Glutamatergic neuron (in vitro differentiated cells): ENCODE results near the gene ZMYND11. TPM values are rescaled to one million over a fixed set of nuclear protein-coding genes. Genes with fewer than 3 reads are reported as not detected.

Experiments used
- DNase-seq: peaks from one replicate; pipeline ENCODE4 v3.0.0; 2022
- H3K27ac Mint-ChIP-seq: one replicate; pipeline ENCODE4 v1.8.0; 2020; ENCODE audit warnings: mild to moderate bottlenecking, mixed read lengths, inconsistent platforms; ENCODE audit not compliant: unreplicated experiment
- H3K27me3 Mint-ChIP-seq: one replicate; pipeline ENCODE4 v1.8.0; 2020; ENCODE audit warnings: mild to moderate bottlenecking, moderate library complexity, mixed read lengths, inconsistent platforms; ENCODE audit not compliant: unreplicated experiment
- H3K36me3 Mint-ChIP-seq: one replicate; pipeline ENCODE4 v1.8.0; 2020; ENCODE audit warnings: mild to moderate bottlenecking, mixed read lengths, inconsistent platforms; ENCODE audit not compliant: unreplicated experiment
- H3K4me1 Mint-ChIP-seq: one replicate; pipeline ENCODE4 v1.8.0; 2020; ENCODE audit warnings: mild to moderate bottlenecking, low read depth, mixed read lengths, inconsistent platforms; ENCODE audit not compliant: unreplicated experiment
- H3K4me3 Mint-ChIP-seq: one replicate; pipeline ENCODE4 v1.8.0; 2020; ENCODE audit warnings: mild to moderate bottlenecking, mixed read lengths, inconsistent platforms; ENCODE audit not compliant: unreplicated experiment
- H3K9me3 Mint-ChIP-seq: one replicate; pipeline ENCODE4 v1.8.0; 2020; ENCODE audit warnings: mild to moderate bottlenecking, moderate library complexity, mixed read lengths, inconsistent platforms; ENCODE audit not compliant: unreplicated experiment
- total RNA-seq: library from RNA; stranded (reverse); fragmentation: NEBNext Ultra II Directional; extraction: Animal tissue kit (Norgen Biotek cat#: 25700); gene quantifications from one replicate; pipeline ENCODE4 v1.2.1, GENCODE V29; 2021; ENCODE audit not compliant: unreplicated experiment
- TF ChIP-seq, protein P1 (sequence below): fragments of 200-600 bp; sonication (generic); IDR thresholded peaks from one replicate; pipeline ENCODE4 v1.5.0; 2021; ENCODE audit not compliant: partially characterized antibody, unreplicated experiment

Gene ZMYND11
- total RNA-seq, 1 donor from 2014 or later, result 26.6 TPM

DNA sequence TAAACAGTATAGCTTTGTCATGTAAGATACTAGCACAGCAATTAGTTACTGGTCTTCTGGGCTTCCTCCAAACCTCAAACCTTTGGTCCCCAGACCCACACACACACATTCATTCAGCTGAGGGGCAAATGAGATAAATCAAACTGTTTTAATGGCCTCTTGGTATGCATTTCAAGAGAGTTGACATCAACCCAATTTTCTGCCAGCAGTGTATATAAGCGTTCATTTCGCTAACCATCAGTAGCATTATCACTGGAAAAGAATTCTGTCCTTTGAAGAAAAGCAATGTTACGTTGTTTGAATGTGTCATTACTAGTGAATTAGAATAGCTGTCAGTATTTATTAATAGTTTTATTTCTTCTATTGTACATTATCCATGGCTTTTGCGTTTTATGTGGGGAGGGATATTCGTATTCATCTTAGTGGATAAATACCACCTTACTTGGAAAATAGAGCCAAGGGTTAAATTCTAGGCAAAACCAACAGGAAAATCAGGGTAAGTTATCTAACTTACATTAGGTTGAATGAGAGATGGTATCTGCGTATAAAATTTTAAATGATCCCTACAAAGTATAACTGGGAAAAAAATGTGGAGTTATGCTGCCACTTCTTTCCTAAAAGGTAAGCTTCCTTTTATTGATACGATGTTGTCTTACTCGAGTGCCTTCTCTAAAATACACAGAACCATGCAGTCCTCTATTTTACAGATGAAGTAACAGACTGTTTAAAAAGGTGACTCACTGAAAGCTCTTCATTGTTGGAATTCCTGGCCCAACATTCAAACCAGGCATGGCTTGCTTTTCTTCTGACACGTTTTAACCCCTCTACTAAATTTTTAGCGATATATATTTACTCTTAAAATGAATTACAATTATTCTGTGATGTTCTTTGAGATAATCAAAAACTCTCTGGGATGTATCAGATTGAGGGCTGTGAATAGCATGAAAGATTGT lies 2.0 kb upstream of the ZMYND11 start:
- Mint-ChIP-seq H3K27ac (no peak overlapping the region), H3K4me1 (peaks cover 2% of the 10 kb centered on the region), H3K36me3 (no peaks in the 10 kb centered on the region), H3K4me3 (peak overlapping the region; percentile 88), H3K9me3 (peaks cover 10% of the 10 kb centered on the region), H3K27me3 (peaks cover 8% of the 10 kb centered on the region)
- DNase-seq, result no peak
- TF ChIP-seq, protein P1, sequence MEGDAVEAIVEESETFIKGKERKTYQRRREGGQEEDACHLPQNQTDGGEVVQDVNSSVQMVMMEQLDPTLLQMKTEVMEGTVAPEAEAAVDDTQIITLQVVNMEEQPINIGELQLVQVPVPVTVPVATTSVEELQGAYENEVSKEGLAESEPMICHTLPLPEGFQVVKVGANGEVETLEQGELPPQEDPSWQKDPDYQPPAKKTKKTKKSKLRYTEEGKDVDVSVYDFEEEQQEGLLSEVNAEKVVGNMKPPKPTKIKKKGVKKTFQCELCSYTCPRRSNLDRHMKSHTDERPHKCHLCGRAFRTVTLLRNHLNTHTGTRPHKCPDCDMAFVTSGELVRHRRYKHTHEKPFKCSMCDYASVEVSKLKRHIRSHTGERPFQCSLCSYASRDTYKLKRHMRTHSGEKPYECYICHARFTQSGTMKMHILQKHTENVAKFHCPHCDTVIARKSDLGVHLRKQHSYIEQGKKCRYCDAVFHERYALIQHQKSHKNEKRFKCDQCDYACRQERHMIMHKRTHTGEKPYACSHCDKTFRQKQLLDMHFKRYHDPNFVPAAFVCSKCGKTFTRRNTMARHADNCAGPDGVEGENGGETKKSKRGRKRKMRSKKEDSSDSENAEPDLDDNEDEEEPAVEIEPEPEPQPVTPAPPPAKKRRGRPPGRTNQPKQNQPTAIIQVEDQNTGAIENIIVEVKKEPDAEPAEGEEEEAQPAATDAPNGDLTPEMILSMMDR, result no peak

GRCh38 chr10:134247-135131 lies 766 bp upstream of the ZMYND11 start:
- H3K27me3 Mint-ChIP-seq, result peaks cover 8% of the 10 kb centered on the region
- no peaks in the 10 kb centered on the region for H3K36me3 Mint-ChIP-seq
- peak overlapping the region; percentile 88 for H3K4me3 Mint-ChIP-seq
- H3K4me1 Mint-ChIP-seq, result peaks cover 2% of the 10 kb centered on the region
- TF ChIP-seq, protein P1, result no peak
- H3K27ac Mint-ChIP-seq, result peak overlapping the region; percentile 88
- H3K9me3 Mint-ChIP-seq, result peaks cover 10% of the 10 kb centered on the region
- peak; percentile 58 for DNase-seq

DNA sequence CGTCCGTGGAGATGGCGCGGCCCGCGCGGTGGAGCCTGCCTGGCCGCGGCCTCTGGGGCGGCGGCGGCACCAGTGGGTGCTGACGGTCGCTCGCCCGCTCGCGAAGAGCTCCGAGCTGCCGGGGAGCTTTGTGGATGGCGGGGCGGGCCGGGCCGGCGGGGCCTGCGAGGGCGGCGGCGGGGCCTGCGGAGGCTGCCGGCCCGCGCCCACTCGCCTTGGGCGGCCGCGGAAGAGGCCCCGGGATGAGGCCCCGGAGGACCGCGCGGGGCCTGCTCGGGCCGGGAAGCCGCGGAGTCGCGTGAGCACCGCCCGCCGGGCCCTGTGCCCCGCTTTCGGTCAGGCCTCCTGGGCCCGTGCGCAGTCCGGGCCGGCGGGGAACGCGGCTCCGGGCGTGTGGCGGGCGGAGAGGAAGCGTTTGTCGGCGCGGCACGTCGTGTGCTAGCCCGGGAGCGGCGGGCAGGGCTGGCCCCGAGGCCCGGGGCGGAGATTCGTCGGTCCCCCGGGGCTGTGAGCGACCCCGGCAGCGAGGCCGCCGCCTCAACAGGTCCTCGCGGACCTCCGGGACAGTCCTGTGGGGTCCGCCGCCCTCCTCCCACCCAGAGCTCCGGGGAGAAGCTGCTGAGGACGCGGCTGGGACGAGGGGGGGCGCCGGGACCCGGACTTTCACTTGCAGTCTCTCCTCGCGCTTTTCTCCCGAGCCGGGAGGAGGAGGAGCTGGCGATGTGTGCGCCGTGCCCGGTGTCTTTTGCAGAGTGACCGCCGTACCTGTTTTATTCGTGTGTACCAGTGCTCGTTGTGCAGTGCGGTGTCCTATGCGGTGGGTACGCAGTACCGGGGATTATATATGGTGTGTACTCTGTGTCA lies 578 bp downstream of the ZMYND11 start:
- Mint-ChIP-seq H3K4me3 (peak overlapping the region; percentile 86), H3K36me3 (no peaks in the 10 kb centered on the region), H3K9me3 (peaks cover 10% of the 10 kb centered on the region), H3K4me1 (peaks cover 2% of the 10 kb centered on the region), H3K27ac (peak overlapping the region; percentile 89), H3K27me3 (peaks cover 8% of the 10 kb centered on the region)
- DNase-seq, result peak; percentile 69
- TF ChIP-seq, protein P1, result no peak

- Mint-ChIP-seq H3K27ac (peak overlapping the region; percentile 89), H3K9me3 (peaks cover 10% of the 10 kb centered on the region), H3K4me3 (peak overlapping the region; percentile 86), H3K4me1 (peaks cover 2% of the 10 kb centered on the region), H3K36me3 (no peaks in the 10 kb centered on the region), H3K27me3 (peaks cover 6% of the 10 kb centered on the region)
- TF ChIP-seq, protein P1, result no peak
- no peak for DNase-seq
Observed at GRCh38 chr10:136465-136762, 1.2 kb downstream of the ZMYND11 start.
